Hepatocyte (in vitro differentiated cells): ENCODE measurements around the gene OR52A1. TPM values are rescaled to one million over a fixed set of nuclear protein-coding genes. Genes with fewer than 3 reads are reported as not detected.
"Not testable (repeated sequence)": the region's sequence is repeated elsewhere in the genome, so short reads cannot be mapped to it uniquely, and the experiment has no call there.

ENCODE experiments used
- DNase-seq: peaks from one replicate; pipeline ENCODE4 v3.0.0-alpha.2; 2016; ENCODE audit warnings: low spot score
- H2AFZ ChIP-seq: fragments of 200-600 bp; sonication (generic); 2 replicates; pipeline ENCODE4 v1.6.0; 2016; ENCODE audit warnings: antibody characterized with exemption, mild to moderate bottlenecking
- H3K27ac ChIP-seq: fragments of 200-600 bp; sonication (generic); 2 replicates; pipeline ENCODE4 v1.5.1; 2016; ENCODE audit warnings: mild to moderate bottlenecking
- H3K27me3 ChIP-seq: fragments of 200-600 bp; sonication (generic); 2 replicates; pipeline ENCODE4 v1.6.1; 2016
- H3K36me3 ChIP-seq: fragments of 200-600 bp; sonication (generic); replicated peaks from 2 replicates; pipeline ENCODE4 v1.5.1; 2016; ENCODE audit warnings: low read depth; ENCODE audit not compliant: insufficient read depth
- H3K4me1 ChIP-seq: fragments of 200-600 bp; sonication (generic); 2 replicates; pipeline ENCODE4 v1.5.1; 2016; ENCODE audit warnings: mild to moderate bottlenecking, moderate library complexity; ENCODE audit not compliant: insufficient read depth
- H3K4me2 ChIP-seq: fragments of 200-600 bp; sonication (generic); 2 replicates; pipeline ENCODE4 v1.6.0; 2016
- H3K4me3 ChIP-seq: fragments of 200-600 bp; sonication (generic); 2 replicates; pipeline ENCODE4 v1.5.1; 2016; ENCODE audit warnings: mild to moderate bottlenecking
- H3K79me2 ChIP-seq: fragments of 200-600 bp; sonication (generic); 2 replicates; pipeline ENCODE4 v1.6.0; 2017; ENCODE audit warnings: mild to moderate bottlenecking
- H3K9me2 ChIP-seq: fragments of 200-600 bp; sonication (generic); replicated peaks from 2 replicates; pipeline ENCODE4 v1.6.0; 2017; ENCODE audit warnings: mild to moderate bottlenecking; ENCODE audit not compliant: insufficient read depth
- H3K9me3 ChIP-seq: fragments of 200-600 bp; sonication (generic); 2 replicates; pipeline ENCODE4 v1.5.1; 2016; ENCODE audit warnings: low read depth, mild to moderate bottlenecking
- H4K20me1 ChIP-seq: fragments of 200-600 bp; sonication (generic); 2 replicates; pipeline ENCODE4 v1.6.0; 2016; ENCODE audit warnings: mild to moderate bottlenecking; ENCODE audit not compliant: insufficient read depth, poor library complexity, severe bottlenecking
- EZH2 ChIP-seq: fragments of 200-600 bp; sonication (generic); IDR thresholded peaks from 2 replicates; pipeline ENCODE4 v1.6.1; 2016; ENCODE audit warnings: antibody characterized with exemption, mild to moderate bottlenecking, borderline replicate concordance
- EZH2phosphoT487 ChIP-seq: fragments of 200-600 bp; sonication (generic); IDR thresholded peaks from one replicate; pipeline ENCODE4 v1.6.1; 2018; ENCODE audit warnings: antibody characterized with exemption, mild to moderate bottlenecking, low read depth, moderate library complexity; ENCODE audit not compliant: unreplicated experiment, severe bottlenecking
- WGBS: methylation state at CpG from one replicate; pipeline ENCODE4 v1.1.6; 2016; ENCODE audit warnings: low lambda C conversion rate; ENCODE audit errors: missing lambda C conversion rate; 5-methylcytosine and 5-hydroxymethylcytosine counted together
- polyA plus RNA-seq: library from polyadenylated mRNA; unstranded; fragments of >200 nt; fragmentation: Nextera tagmentation; extraction: Ambion mirVana; gene quantifications from 2 replicates; pipeline ENCODE4 v1.2.1, GENCODE V29; 2016
- total RNA-seq: library from RNA; depleted of rRNA; stranded (reverse); fragments of >200 nt; gene quantifications from 2 replicates; pipeline ENCODE4 v1.2.3, GENCODE V29; 2014
- TF ChIP-seq, protein P1 (sequence below): fragments of 200-600 bp; sonication (generic); IDR thresholded peaks from 2 replicates; pipeline ENCODE4 v1.5.1; 2016; ENCODE audit warnings: antibody characterized with exemption, mild to moderate bottlenecking; ENCODE audit not compliant: poor library complexity

The OR52A1 gene
- total and polyA plus RNA-seq, 2 experiments from 2014 or later: not detected

- Histone ChIP-seq H3K4me3 (no peak overlapping the region), H3K9me3 (no peaks in the 10 kb centered on the region), H3K36me3 (no peaks in the 10 kb centered on the region), H3K9me2 (no peaks in the 10 kb centered on the region), H2AFZ (no peak overlapping the region), H3K4me2 (no peak overlapping the region), H4K20me1 (no peaks in the 10 kb centered on the region), H3K4me1 (no peaks in the 10 kb centered on the region), H3K27ac (no peak overlapping the region), H3K27me3 (peaks cover 4% of the 10 kb centered on the region), H3K79me2 (no peaks in the 10 kb centered on the region)
- DNase-seq: no peak
- TF ChIP-seq EZH2 (no peak), EZH2phosphoT487 (no peak)
- TF ChIP-seq, protein P1, sequence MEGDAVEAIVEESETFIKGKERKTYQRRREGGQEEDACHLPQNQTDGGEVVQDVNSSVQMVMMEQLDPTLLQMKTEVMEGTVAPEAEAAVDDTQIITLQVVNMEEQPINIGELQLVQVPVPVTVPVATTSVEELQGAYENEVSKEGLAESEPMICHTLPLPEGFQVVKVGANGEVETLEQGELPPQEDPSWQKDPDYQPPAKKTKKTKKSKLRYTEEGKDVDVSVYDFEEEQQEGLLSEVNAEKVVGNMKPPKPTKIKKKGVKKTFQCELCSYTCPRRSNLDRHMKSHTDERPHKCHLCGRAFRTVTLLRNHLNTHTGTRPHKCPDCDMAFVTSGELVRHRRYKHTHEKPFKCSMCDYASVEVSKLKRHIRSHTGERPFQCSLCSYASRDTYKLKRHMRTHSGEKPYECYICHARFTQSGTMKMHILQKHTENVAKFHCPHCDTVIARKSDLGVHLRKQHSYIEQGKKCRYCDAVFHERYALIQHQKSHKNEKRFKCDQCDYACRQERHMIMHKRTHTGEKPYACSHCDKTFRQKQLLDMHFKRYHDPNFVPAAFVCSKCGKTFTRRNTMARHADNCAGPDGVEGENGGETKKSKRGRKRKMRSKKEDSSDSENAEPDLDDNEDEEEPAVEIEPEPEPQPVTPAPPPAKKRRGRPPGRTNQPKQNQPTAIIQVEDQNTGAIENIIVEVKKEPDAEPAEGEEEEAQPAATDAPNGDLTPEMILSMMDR: no peak
- 83% methylated on average over 3 of the region's 3 CpGs for WGBS
Measured at GRCh38 chr11:5153574-5154431, 754 bp downstream of the OR52A1 start.

DNA sequence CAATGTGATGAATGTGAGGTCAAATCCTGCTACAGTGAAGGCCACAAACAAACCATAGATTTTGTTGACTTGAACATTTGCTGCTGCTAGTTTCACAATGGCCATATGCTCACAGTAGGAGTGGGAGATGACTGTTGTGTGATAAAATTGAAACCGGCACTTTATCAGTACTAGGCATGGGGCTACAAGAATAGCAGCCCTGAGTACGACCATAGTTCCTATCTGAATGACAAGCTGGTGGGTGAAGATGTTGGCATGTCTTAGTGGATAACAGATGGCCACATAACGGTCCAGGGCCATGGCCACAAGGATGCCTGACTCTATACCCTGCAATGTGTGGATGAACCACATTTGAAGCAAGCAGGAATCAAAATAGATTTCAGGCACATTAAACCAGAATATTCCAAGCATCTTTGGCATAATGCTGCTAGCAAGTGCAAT lies 2.8 kb downstream of the OR52A1 start:
- WGBS: 75% methylated on average over 3 of the region's 3 CpGs
- Histone ChIP-seq H2AFZ (no peak overlapping the region), H3K9me2 (no peaks in the 10 kb centered on the region), H3K27me3 (peaks cover 4% of the 10 kb centered on the region), H3K4me3 (no peak overlapping the region), H3K4me1 (no peaks in the 10 kb centered on the region), H3K36me3 (no peaks in the 10 kb centered on the region), H4K20me1 (no peaks in the 10 kb centered on the region), H3K79me2 (no peaks in the 10 kb centered on the region), H3K27ac (no peak overlapping the region), H3K4me2 (no peak overlapping the region), H3K9me3 (no peaks in the 10 kb centered on the region)
- DNase-seq: no peak
- TF ChIP-seq EZH2: no peak
- TF ChIP-seq, protein P1: no peak
- no peak for TF ChIP-seq EZH2phosphoT487

GRCh38 chr11:5144206-5144605 lies 10.4 kb downstream of the OR52A1 start:
- 94% methylated on average over 9 of the region's 21 CpGs for WGBS
- not testable (repeated sequence) for H3K27me3 ChIP-seq, H3K36me3 ChIP-seq, H3K4me2 ChIP-seq, H3K9me2 ChIP-seq, H3K4me1 ChIP-seq, DNase-seq, H3K27ac ChIP-seq, H4K20me1 ChIP-seq, H3K4me3 ChIP-seq, H3K9me3 ChIP-seq, H3K79me2 ChIP-seq, H2AFZ ChIP-seq

- H3K27ac ChIP-seq: no peak within 1 kb of the TSS
- 97% methylated on average over 2 of the region's 2 CpGs for WGBS
- no peak for TF ChIP-seq EZH2phosphoT487
- no peak for TF ChIP-seq EZH2
- TF ChIP-seq, protein P1: no peak
- no peaks in the 10 kb centered on the region for H4K20me1 ChIP-seq
- H3K4me3 ChIP-seq: no peak within 1 kb of the TSS
- DNase-seq: no peak
- H3K9me2 ChIP-seq: no peaks in the 10 kb centered on the region
- H3K36me3 ChIP-seq: no peaks in the 10 kb centered on the region
- H3K27me3 ChIP-seq: no peaks in the 10 kb centered on the region
- no peaks in the 10 kb centered on the region for H3K9me3 ChIP-seq
- H3K4me1 ChIP-seq: no peaks in the 10 kb centered on the region
- no peak within 1 kb of the TSS for H3K4me2 ChIP-seq
- no peaks in the 10 kb centered on the region for H3K79me2 ChIP-seq
- H2AFZ ChIP-seq: no peak within 1 kb of the TSS
Measured at GRCh38 chr11:5137996-5138395, 16.6 kb downstream of the OR52A1 start, which contains the start of gene OR52A5. TSS of gene OR52A5 (minus strand) at chr11:5138356. CDS start at chr11:5132642, 5,714 bp downstream.
